CD14-positive monocyte (primary cell): Measurements from ENCODE around the gene PTCD3. TPM values are rescaled to one million over a fixed set of nuclear protein-coding genes. Genes with fewer than 3 reads are reported as not detected.

Experiments used
- DNase-seq, 3 donors: peaks; one replicate each; pipeline ENCODE4 v3.0.0-alpha.2; 2011 to 2022
- H2AFZ ChIP-seq: 2 replicates; pipeline ENCODE4 v1.6.0; 2012; ENCODE audit warnings: mild to moderate bottlenecking, low read depth, low read length, inconsistent platforms; ENCODE audit not compliant: insufficient read depth, poor library complexity, severe bottlenecking
- H3K27ac ChIP-seq, 2 donors: 1 replicate in 1 of 2; 2 replicates in 1 of 2; pipeline ENCODE4 v1.5.1; 2012 to 2013; ENCODE audit warnings: low read length in 2 of 2, control low read depth in 1 of 2, inconsistent platforms in 1 of 2, low read depth in 1 of 2, mild to moderate bottlenecking in 1 of 2
- H3K27me3 ChIP-seq, 2 donors: one replicate each; pipeline versions ENCODE4 v1.6.0 to v1.6.1; 2011 to 2013; ENCODE audit warnings: low read length in 2 of 2; ENCODE audit not compliant: control insufficient read depth in 2 of 2, insufficient read depth in 2 of 2
- H3K36me3 ChIP-seq, 2 donors: replicated peaks in 1 of 2; 1 replicate in 1 of 2; 2 replicates in 1 of 2; pipeline versions ENCODE4 v1.5.1 to v1.6.1; 2012 to 2013; ENCODE audit warnings: low read length in 2 of 2, control low read depth in 1 of 2, inconsistent platforms in 1 of 2, mild to moderate bottlenecking in 1 of 2; ENCODE audit not compliant: insufficient read depth in 2 of 2, control insufficient read depth in 1 of 2
- H3K4me1 ChIP-seq, 2 donors: 1 replicate in 1 of 2; 2 replicates in 1 of 2; pipeline versions ENCODE4 v1.5.1 to v1.6.1; 2012 to 2013; ENCODE audit warnings: low read length in 2 of 2, control low read depth in 1 of 2, inconsistent platforms in 1 of 2, mild to moderate bottlenecking in 1 of 2, moderate library complexity in 1 of 2; ENCODE audit not compliant: insufficient read depth in 2 of 2, control insufficient read depth in 1 of 2
- H3K4me2 ChIP-seq: replicated peaks from 2 replicates; pipeline ENCODE3; 2012; ENCODE audit warnings: low read length, moderate library complexity, mild to moderate bottlenecking; ENCODE audit not compliant: poor library complexity, severe bottlenecking; ENCODE audit errors: extremely low read depth
- H3K4me3 ChIP-seq, 3 experiments: fragments of 200-600 bp in 1 of 3; sonication (generic) in 1 of 3; replicated peaks in 1 of 3; 1 replicate in 2 of 3; 2 replicates in 1 of 3; pipeline ENCODE4 v1.5.1; 2011 to 2013; ENCODE audit warnings: low read length in 3 of 3, mild to moderate bottlenecking in 3 of 3, control low read depth in 2 of 3, low read depth in 2 of 3, inconsistent platforms in 1 of 3, moderate library complexity in 1 of 3
- H3K79me2 ChIP-seq: 2 replicates; pipeline ENCODE4 v1.6.0; 2012; ENCODE audit warnings: mild to moderate bottlenecking, control low read depth, inconsistent platforms, low read length, moderate library complexity; ENCODE audit not compliant: insufficient read depth
- H3K9ac ChIP-seq: 2 replicates; pipeline ENCODE4 v1.6.0; 2017; ENCODE audit warnings: low read length, mild to moderate bottlenecking; ENCODE audit not compliant: insufficient read depth, poor library complexity, severe bottlenecking
- H3K9me3 ChIP-seq, 2 donors: replicated peaks in 1 of 2; 1 replicate in 1 of 2; 2 replicates in 1 of 2; pipeline versions ENCODE4 v1.5.1 to v1.6.1; 2012 to 2013; ENCODE audit warnings: low read length in 2 of 2, control low read depth in 1 of 2; ENCODE audit not compliant: control insufficient read depth in 1 of 2, insufficient read depth in 1 of 2
- H4K20me1 ChIP-seq: 2 replicates; pipeline ENCODE4 v1.6.0; 2012; ENCODE audit warnings: mild to moderate bottlenecking, low read length, control low read depth, moderate library complexity; ENCODE audit not compliant: insufficient read depth
- H3K27ac Mint-ChIP-seq, 7 donors: one replicate each; pipeline ENCODE4 v1.8.0; 2020; ENCODE audit warnings: mild to moderate bottlenecking in 7 of 7, mixed read lengths in 7 of 7, moderate library complexity in 6 of 7, inconsistent platforms in 2 of 7
- H3K27me3 Mint-ChIP-seq, 3 donors: one replicate each; pipeline ENCODE4 v1.8.0; 2021 to 2022; ENCODE audit warnings: low read depth in 3 of 3, mild to moderate bottlenecking in 3 of 3, mixed read lengths in 3 of 3, moderate library complexity in 3 of 3, inconsistent platforms in 1 of 3
- H3K36me3 Mint-ChIP-seq, 2 donors: one replicate each; pipeline ENCODE4 v1.8.0; 2020; ENCODE audit warnings: mixed read lengths in 2 of 2, inconsistent platforms in 1 of 2, mild to moderate bottlenecking in 1 of 2
- H3K4me1 Mint-ChIP-seq: one replicate; pipeline ENCODE4 v1.8.0; 2020; ENCODE audit warnings: mild to moderate bottlenecking, mixed read lengths
- H3K4me3 Mint-ChIP-seq, 2 donors: one replicate each; pipeline ENCODE4 v1.8.0; 2020; ENCODE audit warnings: mild to moderate bottlenecking in 2 of 2, mixed read lengths in 2 of 2, moderate library complexity in 1 of 2
- H3K9me3 Mint-ChIP-seq, 7 donors: one replicate each; pipeline ENCODE4 v1.8.0; 2020 to 2022; ENCODE audit warnings: mixed read lengths in 7 of 7, mild to moderate bottlenecking in 6 of 7, moderate library complexity in 6 of 7, inconsistent platforms in 2 of 7
- WGBS: methylation state at CpG from one replicate; pipeline ENCODE4 v1.1.5; 2013; ENCODE audit warnings: missing lambda C conversion rate; ENCODE audit not compliant: insufficient coverage; 5-methylcytosine and 5-hydroxymethylcytosine counted together
- intact Hi-C, 2 donors: fragments of 100-400 bp; cut with micrococcal nuclease; formaldehyde crosslinking; loops; one replicate each; pipeline versions ENCODE4 v1.15.0 to v1.15.1; 2023
- polyA plus RNA-seq, 3 donors: library from polyadenylated mRNA; depleted of rRNA in 1 of 3; unstranded in 2 of 3; stranded (reverse) in 1 of 3; fragments of 300-500 nt in 2 of 3; fragments of >200 nt in 1 of 3; fragmentation: Illumina TruSeq in 2 of 3; gene quantifications; 1 replicate in 2 of 3; 2 replicates in 1 of 3; pipeline ENCODE4 v1.2.3, GENCODE V29; 2012 to 2021
- TF ChIP-seq, protein P1 (sequence below): fragments of 200-600 bp; IDR thresholded peaks from one replicate; pipeline ENCODE4 v1.8.0; 2022; ENCODE audit warnings: antibody characterized with exemption, mild to moderate bottlenecking

PTCD3 gene
- polyA plus RNA-seq, 3 donors = 14.0 to 60.5 (median 17.8) TPM

DNA sequence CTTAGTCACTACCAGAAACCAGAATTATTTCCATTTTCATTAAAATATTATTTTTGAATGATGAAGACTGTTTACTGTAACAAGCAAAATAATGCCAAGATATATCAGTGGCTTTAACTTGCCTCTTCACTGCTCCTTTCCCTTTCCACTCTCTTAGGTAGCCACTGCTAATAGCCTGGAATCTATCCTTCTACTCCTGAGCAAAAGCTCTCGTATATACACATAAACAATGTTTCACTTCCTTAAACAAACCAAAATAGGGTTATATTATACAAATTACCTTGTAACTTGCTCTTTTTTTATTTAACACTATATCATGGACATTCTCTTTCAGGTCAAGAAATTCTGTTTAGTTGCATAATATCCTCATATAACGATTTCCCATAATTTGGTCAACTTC lies 68.4 kb downstream of the PTCD3 start:
- Histone ChIP-seq H4K20me1 (peaks cover 43% of the 10 kb centered on the region), H3K9me3 (no peaks in the 10 kb centered on the region), H3K27me3 (no peaks in the 10 kb centered on the region), H3K4me3 (no peak overlapping the region), H3K4me2 (no peak overlapping the region), H3K27ac (peak overlapping the region in 1 of 2 donors; percentile 53), H3K36me3 (peaks cover 69 to 88% of the 10 kb centered on the region in 2 donors), H3K4me1 (peaks cover 4 to 11% of the 10 kb centered on the region in 2 donors), H3K9ac (no peak overlapping the region), H3K79me2 (peaks cover 27% of the 10 kb centered on the region), H2AFZ (no peak overlapping the region)
- Mint-ChIP-seq H3K36me3 (peaks cover 63 to 81% of the 10 kb centered on the region in 2 donors), H3K9me3 (no peaks in the 10 kb centered on the region), H3K4me1 (peaks cover 18% of the 10 kb centered on the region), H3K4me3 (no peak overlapping the region), H3K27ac (peak overlapping the region in 2 of 7 donors; percentile 3 to 30), H3K27me3 (no peaks in the 10 kb centered on the region)
- DNase-seq = no peak
- intact Hi-C loops = no loop called here
- WGBS = 0% methylated on average over 1 of the region's 2 CpGs
- TF ChIP-seq, protein P1, sequence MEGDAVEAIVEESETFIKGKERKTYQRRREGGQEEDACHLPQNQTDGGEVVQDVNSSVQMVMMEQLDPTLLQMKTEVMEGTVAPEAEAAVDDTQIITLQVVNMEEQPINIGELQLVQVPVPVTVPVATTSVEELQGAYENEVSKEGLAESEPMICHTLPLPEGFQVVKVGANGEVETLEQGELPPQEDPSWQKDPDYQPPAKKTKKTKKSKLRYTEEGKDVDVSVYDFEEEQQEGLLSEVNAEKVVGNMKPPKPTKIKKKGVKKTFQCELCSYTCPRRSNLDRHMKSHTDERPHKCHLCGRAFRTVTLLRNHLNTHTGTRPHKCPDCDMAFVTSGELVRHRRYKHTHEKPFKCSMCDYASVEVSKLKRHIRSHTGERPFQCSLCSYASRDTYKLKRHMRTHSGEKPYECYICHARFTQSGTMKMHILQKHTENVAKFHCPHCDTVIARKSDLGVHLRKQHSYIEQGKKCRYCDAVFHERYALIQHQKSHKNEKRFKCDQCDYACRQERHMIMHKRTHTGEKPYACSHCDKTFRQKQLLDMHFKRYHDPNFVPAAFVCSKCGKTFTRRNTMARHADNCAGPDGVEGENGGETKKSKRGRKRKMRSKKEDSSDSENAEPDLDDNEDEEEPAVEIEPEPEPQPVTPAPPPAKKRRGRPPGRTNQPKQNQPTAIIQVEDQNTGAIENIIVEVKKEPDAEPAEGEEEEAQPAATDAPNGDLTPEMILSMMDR = no peak

DNA sequence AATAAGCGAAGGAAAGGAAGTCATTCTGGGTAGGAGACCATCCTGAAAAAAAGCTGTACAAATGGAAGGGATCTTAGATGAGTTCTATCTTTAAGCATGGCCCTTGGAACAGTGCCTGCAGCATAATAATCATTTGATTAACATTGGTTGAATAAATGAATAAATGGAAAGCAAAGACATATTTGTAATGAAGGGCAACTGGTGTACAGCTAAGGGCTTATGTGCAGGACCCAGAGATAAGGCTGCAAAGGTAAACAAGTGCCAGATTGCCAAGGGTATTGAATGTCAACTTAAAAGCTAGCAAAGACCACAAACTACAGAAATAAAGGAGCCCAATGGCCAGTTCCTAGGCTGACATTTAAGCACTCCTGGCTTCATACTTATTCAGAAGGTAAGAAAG lies 69.8 kb downstream of the PTCD3 start:
- no peaks in the 10 kb centered on the region for H3K27me3 ChIP-seq
- Mint-ChIP-seq H3K9me3 (no peaks in the 10 kb centered on the region), H3K27me3 (no peaks in the 10 kb centered on the region), H3K4me1 (peaks cover 18% of the 10 kb centered on the region), H3K36me3 (peaks cover 62 to 80% of the 10 kb centered on the region in 2 donors), H3K27ac (no peak overlapping the region), H3K4me3 (no peak overlapping the region)
- intact Hi-C loops = no loop called here
- peaks cover 40% of the 10 kb centered on the region for H3K79me2 ChIP-seq
- peaks cover 48% of the 10 kb centered on the region for H4K20me1 ChIP-seq
- H3K9me3 ChIP-seq = no peaks in the 10 kb centered on the region
- peaks cover 4 to 11% of the 10 kb centered on the region in 2 donors for H3K4me1 ChIP-seq
- H3K9ac ChIP-seq = no peak overlapping the region
- H3K27ac ChIP-seq = peak overlapping the region in 1 of 2 donors; percentile 32
- no peak overlapping the region for H3K4me2 ChIP-seq
- WGBS = no CpG with 5 or more reads among the region's 1 CpG
- TF ChIP-seq, protein P1 = no peak
- H3K36me3 ChIP-seq = peaks cover 62 to 80% of the 10 kb centered on the region in 2 donors
- H3K4me3 ChIP-seq = no peak overlapping the region
- H2AFZ ChIP-seq = no peak overlapping the region
- no peak for DNase-seq
